ENCODE data around the gene CECR2.

CECR2 gene

GRCh38 chr22:17369439-17370025, at the start of gene CECR2:
TSS of gene CECR2 (plus strand) at chr22:17369460. CDS start at chr22:17369784, 324 bp downstream.
- DNase-seq (ENCODE audit: low read depth in 2 of 2), result no peak

DNA sequence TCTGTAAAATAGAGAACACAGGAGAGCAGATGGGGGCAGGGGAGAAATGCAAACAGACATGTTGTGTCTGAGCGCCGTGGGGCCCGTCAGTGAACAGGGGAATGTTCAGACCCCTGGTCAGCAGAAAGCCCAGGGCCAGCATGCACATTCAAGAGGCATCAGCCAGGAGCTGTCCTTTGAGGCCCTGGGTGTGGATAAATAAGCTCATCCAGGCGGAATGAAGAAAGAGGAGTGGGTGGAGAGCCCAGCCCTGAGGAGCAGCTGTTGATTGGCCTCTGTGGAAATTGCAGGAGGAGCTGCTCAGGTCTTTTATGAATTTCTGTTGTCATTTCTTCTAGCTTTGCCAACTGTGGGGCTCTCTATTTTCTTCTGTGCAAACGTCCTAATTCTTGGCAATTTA, 49.7 kb upstream of the CECR2 start:
- DNase-seq (ENCODE audit: low read depth in 2 of 2), result no peak

GRCh38 chr22:17322511-17322910, 46.7 kb upstream of the CECR2 start:
- DNase-seq (ENCODE audit: low read depth in 2 of 2), result no peak

- DNase-seq (ENCODE audit: low read depth in 2 of 2), result no peak
These were observed 37.6 kb upstream of the CECR2 start for GRCh38 chr22:17331690-17332089.

DNA sequence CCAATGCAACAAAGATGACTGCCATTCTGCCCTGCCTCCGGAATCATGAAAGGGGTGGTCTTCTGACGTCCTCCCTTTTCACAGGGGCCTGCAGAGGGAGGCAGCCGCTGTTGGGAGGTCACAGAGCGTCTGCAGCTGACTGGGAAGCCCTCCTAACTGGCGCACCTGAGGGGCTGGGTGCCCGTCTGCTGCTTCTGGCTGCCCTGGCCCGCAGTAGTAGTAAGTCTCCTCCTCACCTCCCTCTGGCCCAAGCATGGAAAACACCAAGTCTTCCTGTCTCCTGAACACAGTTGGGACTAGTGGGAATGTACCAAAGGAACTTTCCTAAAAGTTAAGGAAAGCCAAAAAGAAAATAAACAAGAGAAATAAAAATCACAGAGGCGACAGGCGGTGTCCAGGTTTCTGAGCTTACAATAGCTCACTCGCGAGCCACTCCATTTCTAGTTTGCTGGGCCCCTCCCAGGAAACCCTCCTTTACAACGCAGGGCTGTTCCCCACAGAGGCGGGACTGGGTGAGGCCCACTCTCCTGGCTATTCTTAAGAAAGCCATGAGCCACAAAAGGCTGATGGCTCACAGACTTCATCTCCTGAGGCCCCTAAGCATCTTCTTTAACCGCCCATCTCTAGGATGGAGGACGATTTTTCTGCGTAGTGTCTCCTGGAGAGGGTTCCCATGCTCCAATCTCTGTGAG, 37.0 kb upstream of the CECR2 start:
- DNase-seq (ENCODE audit: low read depth in 2 of 2), result no peak

- DNase-seq (ENCODE audit: low read depth in 2 of 2), result no peak
These were observed 35.2 kb upstream of the CECR2 start for GRCh38 chr22:17334059-17334458.

GRCh38 chr22:17334983-17335382, 34.3 kb upstream of the CECR2 start:
- DNase-seq (ENCODE audit: low read depth in 2 of 2), result no peak

DNA sequence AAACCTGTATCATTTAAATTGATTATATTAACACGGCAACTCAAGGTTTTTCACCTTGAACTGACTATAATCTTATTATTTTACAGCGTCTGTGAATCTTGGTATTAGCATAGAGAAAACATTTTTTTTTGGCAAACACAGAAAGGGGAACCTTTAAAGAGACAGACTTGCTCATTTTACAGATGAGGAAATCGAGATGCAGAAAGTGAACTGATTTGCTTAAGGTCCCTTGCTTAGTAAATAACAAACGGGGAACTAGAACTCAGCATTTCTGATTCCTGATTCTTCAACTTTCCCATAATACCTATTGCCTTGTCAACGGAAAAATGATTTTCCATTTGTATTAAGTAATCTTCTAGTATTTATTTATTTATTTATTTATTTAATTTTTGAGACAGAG, 33.2 kb upstream of the CECR2 start:
- no peak for DNase-seq (ENCODE audit: low read depth in 2 of 2)

DNA sequence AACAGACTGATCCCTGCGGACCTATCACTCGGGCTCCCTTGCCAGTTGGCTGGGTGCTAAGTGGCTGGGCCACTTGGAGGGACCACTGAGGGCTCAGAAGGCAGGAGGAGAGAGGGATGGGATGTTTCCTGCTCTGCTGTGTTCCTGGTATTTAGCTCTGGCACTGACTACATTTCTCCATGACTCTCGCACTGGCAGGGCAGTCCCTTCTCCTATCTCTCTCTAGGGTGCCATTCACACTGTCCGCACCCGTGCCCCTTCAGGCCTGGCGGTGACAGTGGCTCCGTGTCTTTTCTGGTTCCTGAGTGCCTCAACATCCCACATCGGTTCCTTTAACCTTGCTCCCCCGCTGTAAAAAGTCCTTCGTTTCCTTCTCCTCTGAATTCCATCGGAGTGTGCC, 31.6 kb upstream of the CECR2 start:
- no peak for DNase-seq (ENCODE audit: low read depth in 2 of 2)

DNA sequence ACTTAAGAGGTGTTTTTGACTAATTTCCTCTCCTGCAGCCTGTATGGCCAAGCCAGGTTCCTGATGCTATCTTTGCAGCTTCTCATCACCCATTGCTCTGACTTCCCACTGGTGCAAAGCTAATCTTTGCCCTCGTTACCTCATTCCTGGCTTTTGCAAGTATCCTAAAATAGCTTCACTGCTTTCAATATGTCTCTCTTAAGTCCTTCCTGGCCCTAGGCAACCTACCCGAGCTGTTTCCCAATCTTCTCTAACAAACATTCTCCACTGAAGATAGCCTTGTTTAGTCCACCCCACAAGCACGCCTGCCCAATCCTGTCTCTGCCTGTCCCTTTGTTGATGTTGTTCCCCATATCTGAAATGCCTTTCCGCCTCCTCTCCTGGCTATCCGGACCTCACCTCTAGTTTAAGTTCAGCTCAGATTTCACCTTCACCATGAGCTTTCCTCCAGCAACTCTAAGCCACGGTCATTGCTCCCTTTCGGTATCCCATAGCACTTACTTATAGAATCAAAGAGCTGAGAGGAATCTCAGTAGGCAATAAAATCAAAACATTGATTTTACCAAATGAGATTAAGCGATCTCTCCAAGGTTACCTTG, 30.1 kb upstream of the CECR2 start:
- no peak for DNase-seq (ENCODE audit: low read depth in 2 of 2)

GRCh38 chr22:17342361-17342760, 26.9 kb upstream of the CECR2 start:
- DNase-seq (ENCODE audit: low read depth in 2 of 2), result no peak

DNA sequence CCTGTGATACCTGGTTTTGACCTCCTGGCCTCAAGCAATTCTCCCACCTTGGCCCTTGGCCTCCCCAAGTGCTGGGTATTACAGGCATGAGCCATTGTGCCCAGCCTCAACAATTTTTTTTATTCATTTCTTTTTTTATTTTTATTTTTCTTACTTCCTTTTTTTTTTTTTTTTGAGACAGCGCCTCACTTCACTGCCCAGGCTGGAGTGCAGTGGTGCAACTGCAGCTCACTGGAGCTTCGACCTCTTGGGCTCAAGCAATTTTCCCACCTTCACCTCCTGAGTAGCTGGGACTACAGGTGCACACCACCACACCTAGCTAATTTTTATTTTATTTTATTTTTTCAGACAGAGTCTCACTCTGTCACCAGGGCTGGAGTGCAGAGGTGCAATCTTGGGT, 25.5 kb upstream of the CECR2 start:
- no peak for DNase-seq (ENCODE audit: low read depth in 2 of 2)

DNA sequence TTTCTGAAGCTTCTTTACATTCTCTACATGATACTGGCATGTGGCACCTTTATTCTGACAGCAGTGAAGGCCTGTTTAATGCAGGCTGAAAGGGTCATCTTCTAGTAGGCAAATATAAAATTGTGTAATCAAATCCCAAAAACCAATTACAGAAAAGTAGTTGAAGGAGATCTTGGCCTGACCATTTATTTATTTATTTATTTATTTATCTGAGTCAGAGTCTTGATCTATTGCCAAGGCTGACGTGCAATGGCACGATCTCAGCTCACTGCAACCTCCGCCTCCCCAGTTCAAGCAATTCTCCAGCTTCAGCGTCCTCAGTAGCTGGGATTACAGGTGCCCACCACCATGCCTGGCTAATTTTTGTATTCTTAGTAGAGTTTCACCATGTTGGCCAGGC, 22.7 kb upstream of the CECR2 start:
- no peak for DNase-seq (ENCODE audit: low read depth in 2 of 2)

GRCh38 chr22:17347724-17348123, 21.5 kb upstream of the CECR2 start:
- DNase-seq (ENCODE audit: low read depth in 2 of 2), result no peak

- DNase-seq (ENCODE audit: low read depth in 2 of 2), result no peak
These were observed 20.7 kb upstream of the CECR2 start for GRCh38 chr22:17348464-17349103.

DNA sequence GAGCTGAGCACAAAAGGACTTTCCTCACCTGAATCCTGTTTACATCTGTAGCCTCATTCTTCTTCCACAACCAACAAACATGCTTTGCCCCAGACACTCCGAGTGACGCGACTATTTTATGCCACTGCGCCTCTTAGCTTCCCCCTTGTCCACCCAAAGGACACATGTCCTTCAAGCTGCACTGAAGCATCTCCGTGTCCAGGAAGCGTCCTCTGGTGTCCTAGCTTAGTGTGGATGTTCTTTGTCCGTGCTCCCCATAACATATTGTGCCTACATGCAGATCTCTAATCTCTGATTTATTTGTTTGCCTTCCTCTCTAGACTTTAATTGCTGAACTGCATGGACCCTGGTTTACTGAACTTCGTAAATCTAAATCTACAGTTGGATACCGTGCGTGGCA, 20.1 kb upstream of the CECR2 start:
- DNase-seq (ENCODE audit: low read depth in 2 of 2), result no peak

DNA sequence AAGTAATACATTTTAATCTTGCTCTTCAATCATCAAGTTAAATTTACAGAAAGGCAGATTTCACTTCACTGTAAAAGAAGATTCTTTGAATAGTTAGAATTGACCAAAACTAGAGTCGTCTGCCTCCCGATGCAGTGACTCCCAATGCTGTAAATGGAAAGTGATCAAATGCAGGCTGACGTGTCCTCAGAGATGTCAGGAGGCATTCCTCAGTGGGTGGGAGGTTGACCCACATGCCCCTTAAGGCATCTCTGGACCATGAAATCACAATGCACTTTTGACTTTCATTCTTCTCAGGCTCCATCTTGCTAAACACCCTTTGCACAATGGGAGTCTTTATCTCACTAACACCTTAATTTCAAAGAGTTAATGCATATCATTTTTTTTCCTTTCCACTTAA, 19.0 kb upstream of the CECR2 start:
- no peak for DNase-seq (ENCODE audit: low read depth in 2 of 2)

- DNase-seq (ENCODE audit: low read depth in 2 of 2), result no peak
These were observed 16.5 kb upstream of the CECR2 start for GRCh38 chr22:17352798-17353197.

GRCh38 chr22:17357688-17358087, 11.6 kb upstream of the CECR2 start:
- no peak for DNase-seq (ENCODE audit: low read depth in 2 of 2)

DNA sequence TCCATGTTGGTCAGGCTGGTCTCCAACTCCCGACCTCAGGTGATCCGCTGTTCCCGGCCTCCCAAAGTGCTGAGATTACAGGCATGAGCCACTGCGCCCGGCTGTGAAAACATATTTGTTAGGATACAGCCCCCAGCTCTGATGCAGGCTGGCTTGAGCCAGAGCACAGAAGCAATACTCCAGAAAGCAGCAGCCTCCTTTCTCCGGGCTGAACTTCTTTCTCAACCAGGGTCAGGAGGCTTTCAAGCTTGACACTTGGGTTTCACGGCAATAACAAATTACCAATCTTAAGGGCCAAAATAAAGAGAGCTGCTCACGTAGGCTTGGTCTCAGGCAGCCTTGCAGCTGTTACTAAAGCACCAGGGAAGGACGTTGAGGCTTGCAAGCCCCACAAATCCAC, 10.8 kb upstream of the CECR2 start:
- DNase-seq (ENCODE audit: low read depth in 2 of 2), result no peak

GRCh38 chr22:17359501-17359900, 9.8 kb upstream of the CECR2 start:
- no peak for DNase-seq (ENCODE audit: low read depth in 2 of 2)

- DNase-seq (ENCODE audit: low read depth in 2 of 2), result no peak
These were observed 2.9 kb upstream of the CECR2 start for GRCh38 chr22:17366329-17366728.

- no peak for DNase-seq (ENCODE audit: low read depth in 2 of 2)
These were observed 2.4 kb upstream of the CECR2 start for GRCh38 chr22:17366830-17367229.

Data from stimulated activated CD8-positive, alpha-beta memory T cell treated with anti-CD3 and anti-CD28 coated beads, Interleukin-15, amount 100 ng/mL, for 4 hours (primary cell).